Activated CD8-positive, alpha-beta memory T cell treated with anti-CD3 and anti-CD28 coated beads, Interleukin-2, amount 50 U/mL, for 4 hours (primary cell): ENCODE data around the gene CCDC149.

Experiments
- DNase-seq: peaks from one replicate; pipeline ENCODE4 v3.0.0-alpha.2; 2020

The CCDC149 gene

DNA sequence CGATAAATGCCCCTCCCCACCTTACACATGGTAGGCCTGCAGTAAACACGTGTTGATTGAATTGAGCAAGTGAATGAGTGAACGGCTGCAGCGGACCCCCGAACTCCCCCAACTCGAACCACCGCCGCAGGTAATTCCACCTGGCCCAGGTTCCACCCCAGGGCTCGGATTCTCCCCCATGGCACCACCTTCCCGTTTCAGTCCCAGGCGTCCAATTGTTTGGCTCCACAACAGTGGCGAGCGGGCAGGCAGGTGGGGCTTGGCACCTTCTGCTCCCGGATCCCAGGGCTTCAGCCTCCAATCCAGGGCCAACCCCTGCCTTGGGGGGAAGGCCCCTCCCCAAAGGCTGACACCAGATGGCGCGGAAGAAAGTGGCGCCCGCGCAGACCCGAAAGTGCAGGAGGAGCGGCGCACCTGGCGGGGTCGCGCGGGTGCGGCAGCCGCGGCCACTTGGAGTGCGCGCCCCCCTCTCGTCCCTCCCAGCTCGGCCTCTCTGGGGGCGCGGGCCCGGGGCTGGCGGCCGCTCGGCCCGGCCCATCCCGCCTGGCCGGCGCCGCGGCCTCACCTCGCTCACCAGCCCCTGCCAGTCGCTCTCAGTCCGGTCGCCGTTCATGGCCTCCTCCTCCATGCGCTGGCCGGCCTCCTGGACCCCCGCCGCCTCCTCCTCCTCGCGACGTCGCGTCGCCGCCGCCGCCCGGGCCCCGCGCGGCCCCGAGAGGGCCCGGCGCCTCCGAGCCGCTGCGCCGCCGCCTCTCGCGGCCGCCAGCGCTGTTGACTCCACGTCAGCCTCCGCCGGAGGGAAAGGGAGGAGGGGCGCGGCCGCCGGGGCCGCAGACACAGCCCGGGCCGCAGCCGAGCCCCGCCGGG lies at the start of gene CCDC149:
Gene CCDC149, minus strand, starts transcription at position 791 of the 867 bp plus-strand sequence. Its CDS starts 178 bp downstream, at position 613.
- DNase-seq = no peak

DNA sequence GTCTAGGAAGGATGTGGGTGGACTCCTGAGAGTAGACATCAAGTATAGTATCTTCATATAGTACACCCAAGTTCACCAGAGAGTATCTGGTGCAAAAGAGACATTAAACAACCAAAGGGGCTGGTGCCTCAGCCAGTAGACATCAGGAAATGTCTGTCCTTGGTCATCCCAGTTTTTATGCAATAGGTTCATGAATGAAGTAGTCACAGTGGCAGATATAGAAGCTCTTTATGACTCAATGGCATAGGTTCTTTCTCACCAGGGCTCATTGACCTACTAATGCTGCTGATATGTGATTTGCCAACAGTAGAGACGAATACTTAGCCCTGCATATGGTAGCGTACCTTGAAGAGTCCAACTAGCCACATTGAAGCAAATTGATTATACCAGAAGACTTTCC lies 45.0 kb upstream of the CCDC149 start:
- DNase-seq = no peak

- DNase-seq = no peak
Observed at GRCh38 chr4:24956763-24957162, 43.9 kb upstream of the CCDC149 start.

- DNase-seq = no peak
Observed at GRCh38 chr4:24956091-24956490, 43.2 kb upstream of the CCDC149 start.

DNA sequence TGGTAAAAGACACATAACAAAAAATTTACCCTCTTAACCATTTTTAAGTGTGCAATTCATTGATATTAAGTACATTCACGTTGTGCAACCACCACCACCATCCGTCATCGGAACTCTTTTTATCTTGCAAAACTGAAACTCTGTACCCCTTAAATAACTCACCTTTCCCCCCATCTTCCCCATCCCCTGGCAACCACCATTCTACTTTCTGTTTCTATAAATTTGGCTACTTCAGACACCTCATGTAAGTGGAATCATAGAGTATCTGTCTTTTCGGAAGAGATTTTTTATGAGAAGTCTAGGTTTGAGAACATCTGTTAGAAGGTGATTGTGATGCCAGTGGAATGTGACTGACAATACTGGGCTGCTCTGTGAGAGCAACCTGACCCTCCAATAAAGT lies 39.8 kb upstream of the CCDC149 start:
- DNase-seq = no peak

DNA sequence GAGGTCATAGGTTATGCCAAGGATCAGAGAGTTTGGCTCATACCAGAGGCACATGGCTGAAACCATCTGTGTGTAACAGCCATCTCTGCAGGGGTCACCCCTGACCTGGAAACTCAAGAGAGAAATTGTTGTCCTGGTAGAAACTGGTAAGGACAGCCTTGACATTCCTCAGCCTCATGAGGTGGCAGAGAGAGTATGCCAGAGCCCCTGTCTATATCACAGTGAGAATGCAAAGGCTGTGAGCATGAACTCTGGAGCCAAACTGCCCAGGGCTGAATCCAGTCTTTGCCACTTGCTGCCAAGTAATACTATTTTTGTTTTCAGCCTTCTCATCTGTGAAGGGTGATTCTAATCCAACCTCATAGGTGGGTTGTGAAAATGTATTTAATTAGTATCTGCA lies 37.1 kb upstream of the CCDC149 start:
- no peak for DNase-seq

DNA sequence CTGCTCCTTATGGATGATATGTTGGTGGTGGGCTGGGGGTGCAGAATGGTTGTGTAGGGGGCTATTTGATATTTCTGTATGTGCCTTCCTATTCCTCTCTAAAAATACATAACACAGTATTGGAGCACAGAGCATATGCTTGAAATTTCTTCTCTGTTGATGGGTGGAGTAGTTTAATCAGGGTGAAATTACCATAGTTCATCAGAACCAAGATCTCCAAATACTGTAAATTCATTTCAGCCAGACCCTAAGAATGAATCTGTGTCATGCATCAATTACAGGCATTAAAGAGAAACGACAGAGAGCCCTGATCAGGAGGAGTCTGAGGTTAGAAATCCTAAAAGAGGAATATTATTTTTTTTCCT lies 25.1 kb upstream of the CCDC149 start:
- DNase-seq = no peak

DNA sequence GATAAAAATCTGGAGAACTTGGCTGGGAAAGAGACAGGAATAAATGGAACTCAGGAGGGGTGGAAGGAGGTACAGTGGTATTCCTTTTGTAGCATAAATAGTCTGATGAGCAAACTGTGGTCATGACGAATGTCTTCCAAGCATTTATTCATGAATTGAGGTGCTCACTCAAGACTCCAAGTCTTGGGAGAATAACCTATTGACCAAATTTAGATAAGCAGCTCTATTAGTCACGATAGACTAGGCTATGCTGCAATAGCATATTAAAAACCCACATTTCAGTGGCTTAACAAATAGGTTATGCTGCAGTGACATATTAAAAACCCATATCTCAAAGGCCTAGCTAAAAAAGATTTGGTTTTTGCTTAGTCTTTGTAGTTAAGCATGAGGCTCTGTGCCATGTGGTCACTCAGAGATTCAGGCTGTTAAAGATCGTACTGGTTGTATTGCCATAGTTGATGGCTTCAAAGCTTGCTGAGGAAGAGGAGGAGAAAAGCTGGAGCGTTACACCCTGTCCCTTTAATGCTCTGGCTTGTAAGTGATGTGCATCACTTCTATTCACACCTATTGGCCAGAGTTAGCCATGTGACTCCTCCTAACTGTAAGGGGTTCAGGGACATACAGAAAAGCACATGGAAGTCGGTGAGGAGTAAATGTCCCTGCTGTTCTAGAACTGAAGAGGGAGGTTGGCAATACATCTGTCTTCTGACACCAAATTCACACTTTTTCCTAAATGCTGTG lies 24.5 kb upstream of the CCDC149 start:
- DNase-seq = no peak

DNA sequence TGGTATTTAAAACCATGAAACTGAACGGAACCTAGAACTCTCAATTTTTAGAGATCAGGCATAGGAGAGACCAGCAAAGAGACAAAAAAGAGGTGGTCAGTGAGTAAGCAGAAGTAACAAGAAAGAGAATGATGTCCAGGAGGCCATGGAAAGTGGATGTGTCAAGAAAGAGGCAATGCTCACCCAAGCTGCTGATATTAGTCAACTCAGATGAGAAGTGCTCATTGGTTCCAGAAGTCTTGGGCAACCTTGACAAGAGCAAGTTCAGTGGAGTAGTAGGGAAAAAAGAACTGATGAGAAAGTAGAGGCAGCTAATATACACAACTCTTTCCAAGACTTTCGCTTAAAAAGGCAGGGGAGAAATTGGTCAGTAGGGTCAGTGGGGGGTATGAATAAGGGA lies 23.0 kb upstream of the CCDC149 start:
- DNase-seq = no peak

DNA sequence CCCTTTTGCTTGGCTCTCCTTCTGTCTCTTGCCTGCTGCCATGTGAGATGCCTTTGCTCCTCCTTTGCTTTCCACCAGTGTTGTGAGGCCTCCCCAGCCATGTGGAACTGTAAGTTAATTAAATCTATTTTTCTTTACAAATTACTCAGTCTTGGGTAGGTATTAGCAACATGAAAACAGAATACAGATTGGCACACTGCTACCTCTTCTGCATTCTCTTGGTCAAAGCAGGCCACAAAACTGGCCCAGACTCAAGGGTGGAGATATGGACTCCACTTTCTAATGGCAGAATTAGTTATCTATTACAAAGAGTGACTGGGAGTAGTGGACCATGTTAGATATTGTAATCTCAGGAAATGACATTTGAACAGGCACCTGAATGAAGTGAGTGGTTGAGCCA lies 21.5 kb upstream of the CCDC149 start:
- DNase-seq = no peak

DNA sequence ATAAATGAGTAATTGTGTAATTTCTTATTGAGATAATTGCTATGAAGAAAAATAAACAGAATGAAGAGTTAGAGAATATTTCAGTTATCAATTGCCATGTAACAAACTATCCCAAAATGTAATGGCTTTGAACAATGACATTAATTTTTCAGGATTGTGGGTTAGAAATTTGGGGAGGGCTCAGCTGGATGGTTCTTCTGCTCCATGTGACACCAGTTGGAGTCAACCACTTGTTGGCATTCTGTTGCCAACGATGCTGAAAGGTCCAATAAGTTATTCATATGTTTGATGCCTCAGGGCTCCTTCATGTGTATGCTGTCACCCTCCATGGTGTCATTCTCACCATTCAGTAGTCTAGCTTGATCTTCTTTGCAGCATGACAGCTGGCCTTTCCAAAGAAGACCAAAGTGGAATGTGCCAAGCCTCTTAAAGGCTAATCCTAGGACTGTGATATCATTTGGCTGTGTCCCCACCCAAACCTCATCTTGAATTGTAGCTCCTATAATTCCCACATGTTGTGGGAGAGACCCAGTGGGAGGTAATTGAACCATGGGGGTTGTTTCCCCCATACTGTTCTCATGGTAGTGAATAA lies 20.9 kb upstream of the CCDC149 start:
- no peak for DNase-seq

DNA sequence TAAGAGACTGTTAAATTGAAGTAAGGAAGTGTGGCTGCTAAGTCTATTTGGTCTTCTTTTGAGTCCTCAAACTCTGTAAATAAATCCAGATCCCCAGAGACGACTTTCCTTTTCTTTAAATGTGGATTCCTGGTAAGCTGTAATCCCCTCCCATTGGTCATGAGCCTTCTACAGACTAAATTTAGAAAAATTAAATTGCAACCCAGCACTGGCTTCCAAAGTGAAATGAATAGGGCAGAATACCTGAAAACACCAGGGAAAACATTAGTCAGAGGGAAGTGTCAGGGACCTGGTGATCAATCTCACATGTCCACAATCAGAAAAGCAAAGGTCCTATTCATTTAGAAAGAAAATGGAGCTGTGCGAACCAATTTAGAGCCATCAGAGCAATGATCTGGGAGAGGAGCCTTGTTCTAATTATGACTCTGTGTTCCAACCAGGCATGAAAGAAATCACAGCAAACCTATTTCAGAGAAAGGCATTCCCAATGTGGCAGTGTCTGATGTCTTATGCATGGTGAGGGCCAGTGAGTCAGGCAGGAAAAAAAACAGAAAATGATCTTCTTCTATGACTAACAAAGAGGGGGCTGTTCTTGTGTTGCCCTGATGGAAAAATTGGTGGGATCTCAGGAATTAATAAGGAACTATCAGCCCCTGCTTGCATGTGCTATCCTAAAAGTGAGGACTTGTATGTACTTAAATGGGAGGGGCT lies 19.8 kb upstream of the CCDC149 start:
- DNase-seq = no peak

DNA sequence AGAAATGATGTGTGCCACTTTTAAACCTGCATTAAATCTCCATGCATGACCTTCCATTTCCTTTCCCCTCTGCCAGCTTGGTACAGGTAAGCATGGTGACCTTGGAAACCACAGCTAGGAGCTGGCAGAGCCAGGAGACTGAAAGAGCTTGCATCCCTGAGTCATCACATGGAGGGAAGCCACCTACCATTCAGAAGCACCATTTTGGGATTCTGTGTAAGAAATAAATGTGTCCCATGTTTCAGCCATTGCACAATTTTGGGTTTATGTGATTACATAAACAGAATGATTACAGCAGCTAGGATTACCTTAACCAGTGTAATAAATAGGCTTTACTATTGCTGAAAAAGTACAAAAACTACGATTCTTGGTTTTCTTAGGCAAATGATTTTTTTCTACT lies 17.3 kb upstream of the CCDC149 start:
- DNase-seq = no peak

DNA sequence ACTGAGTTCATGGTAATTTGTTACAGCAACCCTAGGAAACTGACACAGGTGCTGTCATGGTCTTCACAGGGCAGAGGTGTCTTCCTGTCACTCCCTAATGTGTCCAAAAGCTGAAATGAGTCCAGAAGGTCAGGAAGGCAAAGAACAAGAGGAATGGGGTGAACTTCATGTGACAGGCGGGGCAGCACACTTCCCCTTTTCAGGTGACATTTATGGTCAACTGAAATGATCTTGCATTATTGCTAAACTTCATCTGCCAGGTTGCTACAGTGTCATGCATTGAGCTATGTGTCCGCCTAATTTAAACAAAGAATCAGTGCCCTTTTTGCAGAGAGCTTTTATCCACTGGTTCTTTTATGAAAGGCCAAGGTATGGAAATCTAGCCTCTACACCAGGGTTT lies 15.9 kb upstream of the CCDC149 start:
- DNase-seq = no peak

- no peak for DNase-seq
Observed at GRCh38 chr4:24927049-24927448, 14.2 kb upstream of the CCDC149 start.

DNA sequence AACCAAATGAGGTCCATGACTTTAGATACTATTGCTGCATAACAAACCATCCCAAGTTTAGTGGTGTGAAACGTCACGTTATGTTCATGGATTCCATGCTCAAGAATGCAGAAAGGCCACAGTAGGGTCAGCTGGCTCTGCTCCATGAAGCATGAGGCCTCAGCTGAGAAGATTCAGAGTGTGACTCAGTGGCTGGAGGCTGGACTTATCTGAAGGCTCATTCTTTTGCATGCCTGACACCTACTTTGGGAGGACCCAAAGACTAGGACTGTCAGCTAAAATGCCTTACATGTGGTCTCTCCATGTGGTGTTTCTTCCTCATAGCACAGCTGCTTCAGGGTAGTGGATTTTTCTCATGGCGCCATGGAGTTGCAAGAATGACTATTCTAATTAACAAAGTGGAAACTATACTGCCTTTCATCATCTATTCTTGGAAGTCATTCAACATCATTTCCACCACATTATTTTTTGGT lies 11.5 kb upstream of the CCDC149 start:
- no peak for DNase-seq

GRCh38 chr4:24923550-24923949 lies 10.7 kb upstream of the CCDC149 start:
- DNase-seq = no peak

- no peak for DNase-seq
Observed at GRCh38 chr4:24923002-24923401, 10.2 kb upstream of the CCDC149 start.

DNA sequence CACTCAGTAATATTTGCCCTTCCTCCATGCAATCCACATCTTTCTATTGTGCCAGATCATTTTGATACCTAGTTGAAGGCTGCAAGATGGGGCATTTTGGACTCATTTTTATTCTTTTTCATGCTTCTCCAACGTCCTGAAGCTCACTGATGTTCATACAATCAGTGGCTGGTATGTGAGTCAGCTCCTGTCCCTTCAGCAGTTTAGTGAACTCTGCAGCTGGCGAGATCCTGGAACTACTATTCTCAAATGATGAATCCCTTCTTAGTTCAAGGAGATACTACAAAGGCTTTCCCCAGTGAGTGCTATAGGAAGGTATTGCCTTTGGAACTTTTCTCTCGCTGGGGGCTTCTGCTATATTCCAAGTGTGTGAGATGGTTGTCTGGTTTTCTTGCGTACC lies 9.6 kb upstream of the CCDC149 start:
- DNase-seq = no peak

DNA sequence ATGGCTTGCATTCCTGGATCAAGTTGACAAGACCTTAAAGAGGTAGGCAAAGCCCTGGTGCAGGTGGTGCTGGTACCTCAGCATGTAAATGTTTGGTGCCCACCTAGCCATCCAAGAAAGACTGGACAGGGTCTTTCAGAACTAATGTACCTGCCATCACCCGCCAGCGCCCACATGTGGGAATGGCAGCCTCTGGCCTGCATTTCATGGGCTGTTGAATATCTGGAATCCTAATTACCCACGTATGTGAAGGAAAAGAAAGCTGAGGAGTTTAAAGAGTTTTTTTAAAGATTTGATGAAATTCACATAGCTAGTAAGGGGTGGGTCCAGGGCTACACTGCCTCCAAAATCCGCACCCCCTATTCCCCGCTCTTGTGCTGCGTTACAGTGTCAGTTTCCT lies 8.6 kb upstream of the CCDC149 start:
- no peak for DNase-seq

- DNase-seq = no peak
Observed at GRCh38 chr4:24920008-24920407, 7.2 kb upstream of the CCDC149 start.

GRCh38 chr4:24917076-24917856 lies 4.4 kb upstream of the CCDC149 start:
- no peak for DNase-seq
